Measurements from ENCODE around the gene TMSB10.

DNA sequence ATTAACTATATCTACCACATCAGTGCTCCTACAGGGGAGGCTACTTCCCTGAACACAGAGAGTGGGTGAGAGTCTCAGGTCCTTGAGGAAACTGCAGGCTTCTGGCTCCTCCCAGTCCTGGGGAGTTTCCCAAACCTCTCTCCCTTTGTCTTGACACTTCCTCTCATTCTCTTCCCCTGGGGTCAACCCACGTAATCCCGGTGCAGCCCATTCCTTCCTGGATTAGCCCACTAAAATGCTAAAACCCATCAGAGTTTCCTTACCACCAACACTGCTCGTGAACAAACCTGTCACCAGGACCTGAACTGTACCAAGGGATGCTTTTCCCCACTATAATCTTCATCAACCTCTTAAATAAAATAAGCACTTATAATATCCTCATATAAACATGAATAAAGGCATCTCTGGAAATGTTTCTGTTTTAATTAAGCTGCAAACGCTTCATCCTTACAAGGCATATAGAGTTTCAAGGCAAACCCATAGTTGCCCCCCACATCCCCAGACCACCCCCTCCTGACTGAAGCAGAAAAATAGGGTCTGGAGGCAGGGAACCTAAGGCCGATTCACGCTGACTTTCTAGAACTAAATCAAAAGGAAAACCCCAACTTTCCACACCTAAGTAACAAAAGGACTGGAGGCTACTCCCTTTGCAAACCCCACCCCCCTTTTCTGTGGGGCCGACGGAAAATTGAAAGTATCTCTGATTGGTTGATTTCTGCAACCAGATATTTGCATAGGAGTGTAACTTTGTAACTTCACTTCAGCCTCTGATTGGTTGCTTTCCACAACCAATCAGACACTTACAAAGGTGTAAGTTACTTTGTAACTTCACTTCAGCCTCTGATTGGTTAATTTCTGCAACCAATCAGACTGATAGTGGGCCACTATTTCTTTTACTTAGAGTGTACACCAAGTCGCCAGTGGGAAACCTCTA is 19.0 kb downstream of the TMSB10 start:
- TF ChIP-seq EGR1 (IDR thresholded peaks at IDR 0.05) (no peak), RAD21 (IDR thresholded peaks at IDR 0.05; ENCODE audit: low read depth) (no peak), YY1 (IDR thresholded peaks at IDR 0.05; ENCODE audit: low read depth) (no peak), CREB1 (IDR thresholded peaks at IDR 0.05; ENCODE audit: low read depth) (no peak), CEBPB (IDR thresholded peaks at IDR 0.05) (no peak), EP300 (IDR thresholded peaks at IDR 0.05; ENCODE audit: borderline replicate concordance) (no peak)

All from Ishikawa (cell line).